Panc1 (cell line): ENCODE data around the gene TNIK. TPM values are rescaled to one million over a fixed set of nuclear protein-coding genes. Genes with fewer than 3 reads are reported as not detected.

Experiments
- ATAC-seq: fragments of 200-7000 bp; cut with Tn5 transposase; 2 replicates; pipeline ENCODE4 v1.9.1; 2020; ENCODE audit warnings: mild to moderate bottlenecking, moderate library complexity
- BruUV-seq: library from RNA; stranded (reverse); fragments of 400-500 nt; replicated peaks from 2 replicates; lab custom pipeline; 2021; lab: Mats Ljungman, UMichigan
- CTCF ChIA-PET: fragments of 300-600 bp; sonication (Branson Sonifier 250); formaldehyde crosslinking; loops from one replicate; lab custom pipeline; 2022; ENCODE audit warnings: antibody characterized with exemption; lab: Charles Lee
- POLR2A ChIA-PET: fragments of 300-600 bp; sonication (Branson Sonifier 250); formaldehyde crosslinking; loops from one replicate; lab custom pipeline; 2022; ENCODE audit warnings: antibody characterized with exemption; lab: Charles Lee
- DNase-seq: peaks from one replicate; pipeline ENCODE4 v3.0.0-alpha.2; 2010; ENCODE audit warnings: low read depth, low spot score
- H3K27ac ChIP-seq: 2 replicates; pipeline ENCODE4 v1.5.1; 2011; ENCODE audit warnings: mild to moderate bottlenecking, low read length, inconsistent platforms
- H3K27me3 ChIP-seq: fragments of 200-500 bp; sonication (Bioruptor generic); 2 replicates; pipeline ENCODE4 v1.6.0; 2014; ENCODE audit warnings: low read length, inconsistent platforms; ENCODE audit not compliant: control insufficient read depth, insufficient read depth
- H3K36me3 ChIP-seq: fragments of 200-500 bp; sonication (Bioruptor generic); 2 replicates; pipeline ENCODE4 v1.5.1; 2014; ENCODE audit warnings: inconsistent platforms, mild to moderate bottlenecking, low read length, moderate library complexity; ENCODE audit not compliant: control insufficient read depth, insufficient read depth
- H3K4me1 ChIP-seq: 2 replicates; pipeline ENCODE4 v1.5.1; 2011; ENCODE audit warnings: inconsistent platforms, mild to moderate bottlenecking, low read length, moderate library complexity; ENCODE audit not compliant: control insufficient read depth, insufficient read depth
- H3K4me3 ChIP-seq, 2 experiments: 2 replicates each; pipeline ENCODE4 v1.5.1; 2011 to 2012; ENCODE audit warnings: low read depth in 2 of 2, low read length in 2 of 2, mild to moderate bottlenecking in 2 of 2, inconsistent platforms in 1 of 2, moderate library complexity in 1 of 2
- H3K9me3 ChIP-seq: fragments of 200-500 bp; sonication (Bioruptor generic); 2 replicates; pipeline ENCODE4 v1.5.1; 2014; ENCODE audit warnings: low read depth, mild to moderate bottlenecking, inconsistent platforms, low read length, moderate library complexity; ENCODE audit not compliant: control insufficient read depth, insufficient read depth
- CTCF ChIP-seq: fragments of 450-650 bp; IDR thresholded peaks from 2 replicates; pipeline ENCODE4 v1.5.1; 2017; ENCODE audit warnings: mild to moderate bottlenecking
- POLR2AphosphoS5 ChIP-seq: IDR thresholded peaks from 2 replicates; pipeline ENCODE4 v1.6.1; 2012; ENCODE audit warnings: mild to moderate bottlenecking, low read depth, low read length, moderate library complexity
- REST ChIP-seq, 2 experiments: IDR thresholded peaks; 2 replicates each; pipeline ENCODE4 v1.6.1; 2011 to 2012; ENCODE audit warnings: low read depth in 2 of 2, control low read depth in 1 of 2, low read length in 1 of 2, mild to moderate bottlenecking in 1 of 2, moderate library complexity in 1 of 2; ENCODE audit not compliant: insufficient read depth in 1 of 2
- SIN3A ChIP-seq: IDR thresholded peaks from 2 replicates; pipeline ENCODE4 v1.6.1; 2012; ENCODE audit warnings: low read depth, mild to moderate bottlenecking, low read length, moderate library complexity, borderline replicate concordance; ENCODE audit not compliant: insufficient read depth
- TCF7L2 ChIP-seq: IDR thresholded peaks from 2 replicates; pipeline ENCODE4 v1.6.1; 2011; ENCODE audit warnings: mild to moderate bottlenecking, low read depth, low read length, inconsistent platforms
- in situ Hi-C: cut with HindIII; loops from 2 replicates; pipeline ENCODE4 v1.10.0; 2016; ENCODE audit warnings: low sequenced_read_pairs, low pct_unique_long_range_greater_than_20kb
- intact Hi-C: fragments of 100-400 bp; cut with micrococcal nuclease; formaldehyde crosslinking; loops from one replicate; pipeline ENCODE4 v1.10.0; 2022; ENCODE audit not compliant: unreplicated experiment
- total RNA-seq: library from RNA; stranded (reverse); gene quantifications from one replicate; pipeline ENCODE4 v1.2.1, GENCODE V29; 2021; ENCODE audit not compliant: unreplicated experiment

TNIK gene
- total RNA-seq, 1 experiment from 2014 or later, result 1.9 TPM

- in situ Hi-C loops (no loop called here), intact Hi-C loops (no loop called here)
- BruUV-seq, result no TSS peak
- Histone ChIP-seq H3K4me1 (no peaks in the 10 kb centered on the region), H3K36me3 (no peaks in the 10 kb centered on the region), H3K4me3 (no peak overlapping the region), H3K9me3 (no peaks in the 10 kb centered on the region), H3K27me3 (no peaks in the 10 kb centered on the region), H3K27ac (no peak overlapping the region)
- ChIA-PET POLR2A (no interaction called here), CTCF (no interaction called here)
- DNase-seq (no peak), ATAC-seq (no peak)
- TF ChIP-seq SIN3A (no peak), TCF7L2 (no peak), CTCF (no peak), POLR2AphosphoS5 (no peak)
Observed at GRCh38 chr3:171193693-171194092, 266.5 kb downstream of the TNIK start.

- no peaks in the 10 kb centered on the region; the same call in 1 of the 2 replicates for H3K27me3 ChIP-seq
- H3K36me3 ChIP-seq, result no peaks in the 10 kb centered on the region
- H3K4me1 ChIP-seq, result no peaks in the 10 kb centered on the region
- DNase-seq (no peak), ATAC-seq (no peak)
- TF ChIP-seq POLR2AphosphoS5 (no peak), CTCF (no peak), REST (IDR thresholded peaks at IDR 0.05; ENCODE audit: insufficient read depth in 1 of 2, low read depth in 2 of 2, low read length in 1 of 2) (no peak), TCF7L2 (no peak), SIN3A (no peak)
- CTCF ChIA-PET, result no interaction called here
- H3K27ac ChIP-seq, result no peak overlapping the region
- POLR2A ChIA-PET, result no interaction called here
- H3K4me3 ChIP-seq, result no peak overlapping the region
- intact Hi-C loops, result no loop called here
- no peaks in the 10 kb centered on the region for H3K9me3 ChIP-seq
- BruUV-seq, result no TSS peak
- in situ Hi-C loops, result no loop called here
Observed at GRCh38 chr3:171192176-171192854, 267.9 kb downstream of the TNIK start.
